ENCODE data around the gene BDKRB2.

Gene BDKRB2

GRCh38 chr14:96214793-96215192 lies 10.2 kb downstream of the BDKRB2 start:
- no peak overlapping the region for H3K9ac ChIP-seq
- no peak overlapping the region for H3K27ac ChIP-seq
- no peak overlapping the region for H3K4me2 ChIP-seq
- no peak for TF ChIP-seq CTCF (conservative IDR thresholded peaks at IDR 0.05; ENCODE audit: low read depth, low read length)
- H3K4me3 ChIP-seq (IDR thresholded peaks at IDR 0.05; ENCODE audit: insufficient read depth, low read depth, low read length), result no peak overlapping the region
- H3K4me1 ChIP-seq (ENCODE audit: low read depth, poor library complexity, severe bottlenecking), result no peaks in the 10 kb centered on the region
- no peaks in the 10 kb centered on the region for H3K36me3 ChIP-seq (ENCODE audit: insufficient read depth)
- no peaks in the 10 kb centered on the region for H3K27me3 ChIP-seq (ENCODE audit: insufficient read depth, low read depth)
- no peaks in the 10 kb centered on the region for H4K20me1 ChIP-seq (ENCODE audit: insufficient read depth)
- no peaks in the 10 kb centered on the region for H3K79me2 ChIP-seq (ENCODE audit: insufficient read depth, low read depth)
- H2AFZ ChIP-seq (ENCODE audit: low read depth), result no peak overlapping the region

- Histone ChIP-seq H3K9ac (no peak overlapping the region), H3K36me3 (ENCODE audit: insufficient read depth) (no peaks in the 10 kb centered on the region), H3K27me3 (ENCODE audit: insufficient read depth, low read depth) (no peaks in the 10 kb centered on the region), H4K20me1 (ENCODE audit: insufficient read depth) (no peaks in the 10 kb centered on the region), H3K4me1 (ENCODE audit: low read depth, poor library complexity, severe bottlenecking) (no peaks in the 10 kb centered on the region), H3K4me3 (IDR thresholded peaks at IDR 0.05; ENCODE audit: insufficient read depth, low read depth, low read length) (no peak overlapping the region), H3K4me2 (no peak overlapping the region), H3K27ac (no peak overlapping the region), H2AFZ (ENCODE audit: low read depth) (no peak overlapping the region), H3K79me2 (ENCODE audit: insufficient read depth, low read depth) (no peaks in the 10 kb centered on the region)
- TF ChIP-seq CTCF (conservative IDR thresholded peaks at IDR 0.05; ENCODE audit: low read depth, low read length), result no peak
Observed at GRCh38 chr14:96215452-96216244, 11.0 kb downstream of the BDKRB2 start.

- Histone ChIP-seq H2AFZ (ENCODE audit: low read depth) (no peak overlapping the region), H3K36me3 (ENCODE audit: insufficient read depth) (no peaks in the 10 kb centered on the region), H4K20me1 (ENCODE audit: insufficient read depth) (no peaks in the 10 kb centered on the region), H3K27me3 (ENCODE audit: insufficient read depth, low read depth) (no peaks in the 10 kb centered on the region), H3K9ac (no peak overlapping the region), H3K4me1 (ENCODE audit: low read depth, poor library complexity, severe bottlenecking) (no peaks in the 10 kb centered on the region), H3K4me2 (no peak overlapping the region), H3K27ac (no peak overlapping the region), H3K79me2 (ENCODE audit: insufficient read depth, low read depth) (no peaks in the 10 kb centered on the region), H3K4me3 (IDR thresholded peaks at IDR 0.05; ENCODE audit: insufficient read depth, low read depth, low read length) (no peak overlapping the region)
- no peak for TF ChIP-seq CTCF (conservative IDR thresholded peaks at IDR 0.05; ENCODE audit: low read depth, low read length)
Observed at GRCh38 chr14:96216627-96217026, 12.0 kb downstream of the BDKRB2 start.

- no peak overlapping the region for H2AFZ ChIP-seq (ENCODE audit: low read depth)
- no peaks in the 10 kb centered on the region for H3K36me3 ChIP-seq (ENCODE audit: insufficient read depth)
- no peak overlapping the region for H3K9ac ChIP-seq
- no peak for TF ChIP-seq CTCF (conservative IDR thresholded peaks at IDR 0.05; ENCODE audit: low read depth, low read length)
- no peak overlapping the region for H3K4me2 ChIP-seq
- no peak overlapping the region for H3K27ac ChIP-seq
- no peaks in the 10 kb centered on the region for H3K4me1 ChIP-seq (ENCODE audit: low read depth, poor library complexity, severe bottlenecking)
- H3K27me3 ChIP-seq (ENCODE audit: insufficient read depth, low read depth), result no peaks in the 10 kb centered on the region
- H3K4me3 ChIP-seq (IDR thresholded peaks at IDR 0.05; ENCODE audit: insufficient read depth, low read depth, low read length), result no peak overlapping the region
- H3K79me2 ChIP-seq (ENCODE audit: insufficient read depth, low read depth), result no peaks in the 10 kb centered on the region
- no peaks in the 10 kb centered on the region for H4K20me1 ChIP-seq (ENCODE audit: insufficient read depth)
Observed at GRCh38 chr14:96217376-96217913, 12.8 kb downstream of the BDKRB2 start.

Data from KMS-11 (cell line).